GM12892 (cell line): ENCODE data around the gene USO1.

Experiments used
- POLR2A ChIP-seq: IDR thresholded peaks from 2 replicates; pipeline ENCODE4 v1.6.1; 2011; ENCODE audit warnings: low read depth, low read length, control low read depth
- POLR2AphosphoS5 ChIP-seq: IDR thresholded peaks from 2 replicates; pipeline ENCODE4 v1.6.1; 2011; ENCODE audit warnings: low read depth, low read length, control low read depth
- TAF1 ChIP-seq: IDR thresholded peaks from 2 replicates; pipeline ENCODE4 v1.6.1; 2011; ENCODE audit warnings: low read depth, mild to moderate bottlenecking, control low read depth, low read length, borderline replicate concordance

- no peak for TF ChIP-seq POLR2A
- no peak for TF ChIP-seq TAF1
- no peak for TF ChIP-seq POLR2AphosphoS5
Measured at GRCh38 chr4:75844151-75844662, 119.8 kb downstream of the USO1 start.
